ENCODE results near the gene STOML3.

DNA sequence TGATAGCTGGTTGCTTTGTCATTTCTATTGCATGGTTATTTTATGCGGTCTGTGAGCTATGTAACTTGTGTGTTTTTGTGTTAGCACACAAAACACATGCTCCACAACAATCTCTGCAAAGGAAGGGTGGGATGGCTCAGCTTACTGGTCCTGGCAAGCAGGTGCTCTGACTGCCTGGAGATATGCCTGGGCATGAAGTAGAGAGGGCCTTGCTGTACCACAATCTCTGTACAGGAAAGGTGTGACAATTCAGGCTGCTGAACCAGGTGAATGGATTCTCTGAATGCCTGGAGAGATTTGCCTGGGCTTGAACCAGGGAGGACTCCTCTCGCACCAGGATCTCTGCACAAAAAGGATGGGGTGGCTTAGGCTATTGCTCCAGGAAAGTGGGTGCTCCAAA, 69.5 kb downstream of the STOML3 start:
- TF ChIP-seq, protein P1, sequence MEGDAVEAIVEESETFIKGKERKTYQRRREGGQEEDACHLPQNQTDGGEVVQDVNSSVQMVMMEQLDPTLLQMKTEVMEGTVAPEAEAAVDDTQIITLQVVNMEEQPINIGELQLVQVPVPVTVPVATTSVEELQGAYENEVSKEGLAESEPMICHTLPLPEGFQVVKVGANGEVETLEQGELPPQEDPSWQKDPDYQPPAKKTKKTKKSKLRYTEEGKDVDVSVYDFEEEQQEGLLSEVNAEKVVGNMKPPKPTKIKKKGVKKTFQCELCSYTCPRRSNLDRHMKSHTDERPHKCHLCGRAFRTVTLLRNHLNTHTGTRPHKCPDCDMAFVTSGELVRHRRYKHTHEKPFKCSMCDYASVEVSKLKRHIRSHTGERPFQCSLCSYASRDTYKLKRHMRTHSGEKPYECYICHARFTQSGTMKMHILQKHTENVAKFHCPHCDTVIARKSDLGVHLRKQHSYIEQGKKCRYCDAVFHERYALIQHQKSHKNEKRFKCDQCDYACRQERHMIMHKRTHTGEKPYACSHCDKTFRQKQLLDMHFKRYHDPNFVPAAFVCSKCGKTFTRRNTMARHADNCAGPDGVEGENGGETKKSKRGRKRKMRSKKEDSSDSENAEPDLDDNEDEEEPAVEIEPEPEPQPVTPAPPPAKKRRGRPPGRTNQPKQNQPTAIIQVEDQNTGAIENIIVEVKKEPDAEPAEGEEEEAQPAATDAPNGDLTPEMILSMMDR (IDR thresholded peaks at IDR 0.05; ENCODE audit: insufficient read depth, low read length): no peak
- TF ChIP-seq SPI1 (IDR thresholded peaks at IDR 0.05; ENCODE audit: borderline replicate concordance, low read depth): no peak
- TF ChIP-seq POLR2AphosphoS5 (IDR thresholded peaks at IDR 0.05; ENCODE audit: low read depth): no peak

Measured in HL-60 (cell line).